Endodermal cell (in vitro differentiated cells): Measurements from ENCODE around the gene KCNE4. TPM values are rescaled to one million over a fixed set of nuclear protein-coding genes. Genes with fewer than 3 reads are reported as not detected.
"Not testable (repeated sequence)": the region's sequence is repeated elsewhere in the genome, so short reads cannot be mapped to it uniquely, and the experiment has no call there.

Source experiments
- DNase-seq: peaks from one replicate; pipeline ENCODE4 v3.0.0-alpha.2; 2017
- H3K27ac ChIP-seq: 2 replicates; pipeline ENCODE4 v1.5.1; 2013; ENCODE audit warnings: mild to moderate bottlenecking, low read depth, low read length, moderate library complexity
- H3K27me3 ChIP-seq: 2 replicates; pipeline ENCODE4 v1.6.1; 2013; ENCODE audit warnings: mild to moderate bottlenecking, low read length, moderate library complexity; ENCODE audit not compliant: insufficient read depth, control insufficient read depth, poor library complexity, severe bottlenecking
- H3K36me3 ChIP-seq: 2 replicates; pipeline ENCODE4 v1.7.0; 2013; ENCODE audit warnings: mild to moderate bottlenecking, low read length, moderate library complexity; ENCODE audit not compliant: control insufficient read depth, insufficient read depth
- H3K4me1 ChIP-seq: one replicate; pipeline ENCODE4 v1.7.0; 2013; ENCODE audit warnings: low read length; ENCODE audit not compliant: control insufficient read depth, insufficient read depth
- H3K4me3 ChIP-seq: 2 replicates; pipeline ENCODE4 v1.5.1; 2013; ENCODE audit warnings: mild to moderate bottlenecking, low read length, moderate library complexity
- H3K9ac ChIP-seq: 2 replicates; pipeline ENCODE4 v1.6.1; 2013; ENCODE audit warnings: mild to moderate bottlenecking, low read length, moderate library complexity; ENCODE audit not compliant: poor library complexity, severe bottlenecking; ENCODE audit errors: extremely low read depth
- H3K9me3 ChIP-seq: 2 replicates; pipeline ENCODE4 v1.6.1; 2013; ENCODE audit warnings: mild to moderate bottlenecking, low read length, moderate library complexity; ENCODE audit not compliant: control insufficient read depth
- H3K27ac Mint-ChIP-seq: 2 replicates; pipeline ENCODE4 v1.8.0; 2020; ENCODE audit warnings: mixed read lengths
- H3K27me3 Mint-ChIP-seq: 2 replicates; pipeline ENCODE4 v1.8.0; 2021; ENCODE audit warnings: mild to moderate bottlenecking, mixed read lengths; ENCODE audit not compliant: insufficient read depth
- H3K36me3 Mint-ChIP-seq: 2 replicates; pipeline ENCODE4 v1.8.0; 2020; ENCODE audit warnings: low read depth, mixed read lengths
- H3K4me1 Mint-ChIP-seq: 2 replicates; pipeline ENCODE4 v1.8.0; 2020; ENCODE audit warnings: mixed read lengths
- H3K4me3 Mint-ChIP-seq: 2 replicates; pipeline ENCODE4 v1.8.0; 2020; ENCODE audit warnings: mild to moderate bottlenecking, moderate library complexity, mixed read lengths
- H3K9me3 Mint-ChIP-seq: 2 replicates; pipeline ENCODE4 v1.8.0; 2020; ENCODE audit warnings: mild to moderate bottlenecking, mixed read lengths
- WGBS, 2 experiments: methylation state at CpG; one replicate each; pipeline versions ENCODE4 v1.1.5 to v1.1.7; 2013; ENCODE audit warnings: missing lambda C conversion rate in 2 of 2, mixed read lengths in 1 of 2; ENCODE audit not compliant: insufficient coverage in 1 of 2, insufficient read length in 1 of 2; 5-methylcytosine and 5-hydroxymethylcytosine counted together
- total RNA-seq, 2 donors: library from RNA; stranded (reverse); fragmentation: NEBNext Ultra II Directional in 1 of 2; extraction: Animal tissue kit (Norgen Biotek cat#: 25700) in 1 of 2; gene quantifications; 2 replicates in 1 of 2; 3 replicates in 1 of 2; pipeline ENCODE4 v1.2.1, GENCODE V29; 2021
- TF ChIP-seq, protein P1 (sequence below): fragments of 200-600 bp; sonication (generic); conservative IDR thresholded peaks from 2 replicates; pipeline ENCODE4 v1.5.0; 2021; ENCODE audit warnings: antibody characterized with exemption, mild to moderate bottlenecking

Gene KCNE4
- total RNA-seq, 2 donors from 2014 or later = 0.22 TPM; not detected in 1

DNA sequence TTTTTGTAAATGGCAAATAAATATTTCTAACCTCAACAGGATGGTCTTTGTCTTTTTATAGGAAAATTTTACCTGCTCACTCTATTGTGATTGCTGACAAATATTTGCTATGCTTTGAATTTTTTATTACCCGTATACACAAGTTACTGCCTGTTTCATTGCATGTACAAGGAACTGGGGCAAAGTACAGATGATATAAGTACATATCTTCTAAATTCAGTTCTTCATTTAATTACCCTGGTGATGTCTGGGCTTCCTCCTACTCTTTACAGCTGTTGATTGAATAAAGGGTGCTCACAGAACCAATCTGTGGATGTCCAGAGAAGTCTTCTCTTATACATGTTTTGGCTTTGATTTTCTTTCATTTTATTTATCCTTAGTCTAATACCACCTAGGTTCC, 26.5 kb downstream of the KCNE4 start:
- no peaks in the 10 kb centered on the region for H3K9me3 Mint-ChIP-seq
- no peaks in the 10 kb centered on the region for H3K4me1 Mint-ChIP-seq
- H3K4me1 ChIP-seq = no peaks in the 10 kb centered on the region
- no peaks in the 10 kb centered on the region for H3K36me3 ChIP-seq
- no peak overlapping the region for H3K9ac ChIP-seq
- TF ChIP-seq, protein P1, sequence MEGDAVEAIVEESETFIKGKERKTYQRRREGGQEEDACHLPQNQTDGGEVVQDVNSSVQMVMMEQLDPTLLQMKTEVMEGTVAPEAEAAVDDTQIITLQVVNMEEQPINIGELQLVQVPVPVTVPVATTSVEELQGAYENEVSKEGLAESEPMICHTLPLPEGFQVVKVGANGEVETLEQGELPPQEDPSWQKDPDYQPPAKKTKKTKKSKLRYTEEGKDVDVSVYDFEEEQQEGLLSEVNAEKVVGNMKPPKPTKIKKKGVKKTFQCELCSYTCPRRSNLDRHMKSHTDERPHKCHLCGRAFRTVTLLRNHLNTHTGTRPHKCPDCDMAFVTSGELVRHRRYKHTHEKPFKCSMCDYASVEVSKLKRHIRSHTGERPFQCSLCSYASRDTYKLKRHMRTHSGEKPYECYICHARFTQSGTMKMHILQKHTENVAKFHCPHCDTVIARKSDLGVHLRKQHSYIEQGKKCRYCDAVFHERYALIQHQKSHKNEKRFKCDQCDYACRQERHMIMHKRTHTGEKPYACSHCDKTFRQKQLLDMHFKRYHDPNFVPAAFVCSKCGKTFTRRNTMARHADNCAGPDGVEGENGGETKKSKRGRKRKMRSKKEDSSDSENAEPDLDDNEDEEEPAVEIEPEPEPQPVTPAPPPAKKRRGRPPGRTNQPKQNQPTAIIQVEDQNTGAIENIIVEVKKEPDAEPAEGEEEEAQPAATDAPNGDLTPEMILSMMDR = no peak
- H3K4me3 ChIP-seq = no peak overlapping the region
- H3K27me3 ChIP-seq = no peaks in the 10 kb centered on the region
- DNase-seq = no peak
- no peak overlapping the region for H3K27ac ChIP-seq
- no peaks in the 10 kb centered on the region for H3K9me3 ChIP-seq
- H3K27ac Mint-ChIP-seq = no peak overlapping the region
- WGBS, 2 experiments = 83% methylated on average over 1 of the region's 1 CpG; no CpG with 5 or more reads in 1 of the 2 experiments
- H3K4me3 Mint-ChIP-seq = no peak overlapping the region
- H3K36me3 Mint-ChIP-seq = no peaks in the 10 kb centered on the region
- no peaks in the 10 kb centered on the region for H3K27me3 Mint-ChIP-seq

DNA sequence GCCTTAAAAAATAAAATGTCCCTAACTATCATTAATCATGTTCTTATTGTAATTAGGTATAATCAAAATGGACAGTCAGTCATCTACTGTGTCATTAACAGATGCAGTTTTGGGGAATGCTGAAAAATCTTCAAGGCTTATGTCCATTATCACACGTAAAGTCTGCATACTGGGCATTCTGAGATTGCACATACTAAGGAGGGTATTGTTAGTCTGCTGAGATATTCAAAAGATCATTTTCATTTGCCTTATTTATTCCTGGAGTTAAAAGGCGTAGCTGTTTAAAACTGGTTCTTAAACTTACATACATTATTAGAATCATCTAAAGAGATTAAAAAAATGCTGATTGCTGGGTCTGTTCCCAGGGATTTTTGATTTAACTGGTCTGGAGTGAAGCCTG, 27.4 kb downstream of the KCNE4 start:
- H3K36me3 Mint-ChIP-seq = no peaks in the 10 kb centered on the region
- Histone ChIP-seq H3K27me3 (no peaks in the 10 kb centered on the region), H3K36me3 (no peaks in the 10 kb centered on the region), H3K27ac (no peak overlapping the region), H3K9ac (no peak overlapping the region), H3K4me1 (no peaks in the 10 kb centered on the region), H3K4me3 (no peak overlapping the region), H3K9me3 (no peaks in the 10 kb centered on the region)
- TF ChIP-seq, protein P1 = no peak
- H3K4me3 Mint-ChIP-seq = no peak overlapping the region
- no peaks in the 10 kb centered on the region for H3K9me3 Mint-ChIP-seq
- H3K27me3 Mint-ChIP-seq = no peaks in the 10 kb centered on the region
- no peak overlapping the region for H3K27ac Mint-ChIP-seq
- WGBS, 2 experiments = 100% methylated on average over 1 of the region's 2 CpGs
- DNase-seq = no peak
- H3K4me1 Mint-ChIP-seq = no peaks in the 10 kb centered on the region

DNA sequence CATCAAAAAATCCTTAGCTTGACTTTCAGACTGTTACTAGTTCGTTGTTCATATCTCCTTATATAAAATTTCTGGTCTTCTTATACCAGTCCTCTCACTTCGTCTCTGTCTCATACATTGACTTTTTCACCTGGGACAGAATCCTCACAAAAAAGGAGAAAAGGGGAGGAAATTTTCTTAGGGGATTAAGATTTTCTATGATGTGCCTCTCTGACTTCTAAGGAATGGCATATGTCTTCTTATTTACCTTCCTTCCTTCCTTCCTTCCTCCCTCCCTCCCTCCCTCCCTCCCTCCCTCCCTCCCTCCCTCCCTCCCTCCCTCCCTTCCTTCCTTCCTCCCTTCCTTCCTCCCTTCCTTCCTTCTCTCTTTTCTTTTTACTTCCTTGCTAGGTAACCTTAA, 27.9 kb downstream of the KCNE4 start:
- no peaks in the 10 kb centered on the region for H3K4me1 ChIP-seq
- WGBS, 2 experiments = 97% methylated on average over 2 of the region's 2 CpGs; no CpG with 5 or more reads in 1 of the 2 experiments
- TF ChIP-seq, protein P1 = no peak

DNA sequence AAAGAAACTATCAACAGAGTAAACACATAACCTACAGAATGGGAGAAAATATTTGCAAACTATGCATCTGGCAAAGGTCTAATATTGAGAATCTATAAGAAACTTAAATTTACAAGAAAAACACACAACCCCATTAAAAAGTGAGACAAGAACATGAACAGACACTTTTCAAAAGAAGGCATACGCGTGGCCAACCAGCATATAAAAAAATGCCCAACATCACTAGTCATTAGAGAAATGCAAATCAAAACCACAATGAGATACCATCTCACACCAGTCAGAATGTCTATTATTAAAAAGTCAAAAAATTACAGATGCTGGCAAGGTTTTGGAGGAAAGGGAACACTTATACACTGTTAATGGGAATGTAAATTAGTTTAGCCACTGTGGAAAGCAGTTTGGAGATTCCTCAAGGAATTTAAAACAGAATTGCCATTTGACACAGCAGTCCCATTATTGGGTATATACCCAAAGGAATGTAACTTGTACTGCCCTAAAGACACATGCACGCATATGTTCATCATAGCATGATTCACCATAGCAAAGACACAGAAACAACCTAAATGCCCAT, 28.9 kb downstream of the KCNE4 start:
- not testable (repeated sequence) for H3K27ac Mint-ChIP-seq, H3K27me3 Mint-ChIP-seq, H3K4me3 ChIP-seq, H3K4me1 Mint-ChIP-seq, H3K4me1 ChIP-seq, H3K9ac ChIP-seq, H3K27ac ChIP-seq, H3K36me3 Mint-ChIP-seq, H3K36me3 ChIP-seq, H3K9me3 ChIP-seq, H3K4me3 Mint-ChIP-seq, DNase-seq, H3K9me3 Mint-ChIP-seq, H3K27me3 ChIP-seq
- WGBS, 2 experiments = 50 to 61% methylated on average over 2 to 3 of the region's 3 CpGs

More for the DNA sequence above, 27.9 kb downstream of the KCNE4 start:
- Mint-ChIP-seq H3K36me3 (no peaks in the 10 kb centered on the region), H3K27ac (no peak overlapping the region), H3K9me3 (no peaks in the 10 kb centered on the region), H3K4me1 (peaks cover 3% of the 10 kb centered on the region), H3K27me3 (no peaks in the 10 kb centered on the region), H3K4me3 (no peak overlapping the region)
- Histone ChIP-seq H3K36me3 (no peaks in the 10 kb centered on the region), H3K9ac (no peak overlapping the region), H3K9me3 (no peaks in the 10 kb centered on the region), H3K27me3 (no peaks in the 10 kb centered on the region), H3K4me3 (no peak overlapping the region), H3K27ac (no peak overlapping the region)
- DNase-seq = no peak
